Loucy (cell line): ENCODE data around the gene SYNJ1.

Source experiments
- EZH2phosphoT487 ChIP-seq: fragments of 200-600 bp; IDR thresholded peaks from 2 replicates; pipeline ENCODE4 v1.6.1; 2018; ENCODE audit warnings: antibody characterized with exemption, mild to moderate bottlenecking, moderate library complexity, borderline replicate concordance
- TF ChIP-seq, protein P1 (sequence below): fragments of 200-600 bp; sonication (generic); conservative IDR thresholded peaks from 2 replicates; pipeline ENCODE4 v1.5.1; 2014; ENCODE audit warnings: mild to moderate bottlenecking, antibody characterized with exemption, low read length

DNA sequence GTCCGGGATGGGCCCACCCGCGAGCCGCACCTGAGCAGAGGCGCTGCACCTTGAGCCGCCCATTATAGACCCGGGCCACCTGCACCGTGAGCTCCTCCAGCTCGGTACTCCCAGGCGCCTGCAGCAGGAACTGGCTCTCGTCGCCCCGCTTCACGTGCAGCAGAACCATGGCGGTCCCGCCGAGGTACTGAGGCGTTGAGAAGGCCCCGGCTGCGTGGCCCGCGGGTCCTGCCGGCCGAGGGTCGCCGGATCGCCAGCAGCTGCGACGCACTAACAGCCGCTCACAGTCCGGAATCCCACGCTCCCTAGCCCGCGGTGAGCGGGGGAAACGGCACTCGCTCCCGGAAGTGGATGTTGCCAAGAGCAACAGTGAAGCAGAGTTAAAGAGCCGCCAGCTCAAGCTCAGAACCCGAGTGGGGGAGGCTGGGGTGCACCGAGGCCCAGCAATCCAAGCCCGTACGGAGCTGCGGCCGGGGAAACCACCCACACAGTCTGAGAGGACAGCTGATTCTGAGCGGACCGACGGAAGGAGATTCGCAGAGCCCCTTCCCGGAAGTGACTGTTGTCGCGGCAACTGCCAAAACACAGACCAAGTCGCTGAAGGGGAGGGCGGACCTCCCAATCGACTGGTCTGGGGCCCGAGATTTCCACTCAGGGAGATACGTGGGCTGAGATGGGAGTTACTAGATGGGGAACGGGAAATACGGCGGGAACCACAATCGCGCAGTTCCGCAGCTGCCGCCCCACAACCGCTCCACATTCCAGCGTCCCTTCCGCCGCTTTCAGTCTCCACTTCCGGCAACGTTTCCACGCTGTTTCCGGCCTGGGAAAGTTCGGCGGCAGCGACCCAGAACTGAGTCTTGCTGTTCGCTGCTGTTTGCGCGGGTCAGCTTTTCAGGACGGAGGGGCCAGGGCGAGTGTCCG, 115.5 kb downstream of the SYNJ1 start, which contains the start of gene CFAP298:
- TF ChIP-seq, protein P1, sequence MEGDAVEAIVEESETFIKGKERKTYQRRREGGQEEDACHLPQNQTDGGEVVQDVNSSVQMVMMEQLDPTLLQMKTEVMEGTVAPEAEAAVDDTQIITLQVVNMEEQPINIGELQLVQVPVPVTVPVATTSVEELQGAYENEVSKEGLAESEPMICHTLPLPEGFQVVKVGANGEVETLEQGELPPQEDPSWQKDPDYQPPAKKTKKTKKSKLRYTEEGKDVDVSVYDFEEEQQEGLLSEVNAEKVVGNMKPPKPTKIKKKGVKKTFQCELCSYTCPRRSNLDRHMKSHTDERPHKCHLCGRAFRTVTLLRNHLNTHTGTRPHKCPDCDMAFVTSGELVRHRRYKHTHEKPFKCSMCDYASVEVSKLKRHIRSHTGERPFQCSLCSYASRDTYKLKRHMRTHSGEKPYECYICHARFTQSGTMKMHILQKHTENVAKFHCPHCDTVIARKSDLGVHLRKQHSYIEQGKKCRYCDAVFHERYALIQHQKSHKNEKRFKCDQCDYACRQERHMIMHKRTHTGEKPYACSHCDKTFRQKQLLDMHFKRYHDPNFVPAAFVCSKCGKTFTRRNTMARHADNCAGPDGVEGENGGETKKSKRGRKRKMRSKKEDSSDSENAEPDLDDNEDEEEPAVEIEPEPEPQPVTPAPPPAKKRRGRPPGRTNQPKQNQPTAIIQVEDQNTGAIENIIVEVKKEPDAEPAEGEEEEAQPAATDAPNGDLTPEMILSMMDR: no peak
- no peak for TF ChIP-seq EZH2phosphoT487
